GM19035 (cell line): ENCODE measurements around the gene MMUT.
"Not testable (repeated sequence)": the region's sequence is repeated elsewhere in the genome, so short reads cannot be mapped to it uniquely, and the experiment has no call there.

ENCODE experiments used
- ATAC-seq: cut with Tn5 transposase; IDR thresholded peaks from one replicate; pipeline ENCODE4 v1.9.1; 2021; ENCODE audit not compliant: unreplicated experiment

Gene MMUT

DNA sequence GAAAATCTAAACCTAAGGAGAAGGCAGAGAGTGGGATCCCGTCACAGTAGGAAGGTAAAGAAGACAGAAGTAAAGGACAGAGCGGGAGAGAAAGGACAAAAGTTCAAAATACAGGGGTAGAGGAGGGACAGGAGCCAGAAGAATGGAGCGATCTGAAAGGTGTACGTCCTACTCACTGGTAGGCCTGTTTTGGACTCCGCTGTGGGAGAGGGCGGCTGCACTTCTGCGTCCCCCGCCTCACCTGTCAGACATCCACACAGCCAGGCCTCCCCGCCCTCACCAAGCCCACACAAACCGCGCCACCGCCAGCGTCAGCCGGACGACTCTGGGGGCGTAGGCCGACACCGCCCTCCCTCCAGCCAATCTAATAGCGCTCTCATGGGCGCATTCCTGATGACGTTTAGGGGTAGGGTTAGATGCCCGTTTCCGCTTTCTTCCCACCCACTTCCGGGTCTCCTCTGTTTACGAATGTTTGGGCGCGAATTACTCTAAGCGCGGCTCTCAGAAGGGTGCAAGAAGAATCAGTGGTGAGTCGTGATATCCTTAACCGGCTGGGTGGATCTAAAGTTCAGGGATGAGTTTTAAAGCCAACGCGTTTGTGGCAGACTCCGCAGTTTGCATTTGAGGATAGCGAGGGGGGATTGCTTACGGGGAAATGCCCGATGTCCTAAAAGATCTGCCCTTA is at the start of gene MMUT, which contains the start of gene CENPQ:
Gene MMUT (minus strand): TSS at position 327 of the 685 bp plus-strand sequence. CDS start 3,787 bp downstream, outside the sequence.
Gene CENPQ (plus strand): TSS at position 444 of the 685 bp plus-strand sequence. CDS start 6,807 bp downstream, outside the sequence.
- ATAC-seq, result peak; percentile 99

DNA sequence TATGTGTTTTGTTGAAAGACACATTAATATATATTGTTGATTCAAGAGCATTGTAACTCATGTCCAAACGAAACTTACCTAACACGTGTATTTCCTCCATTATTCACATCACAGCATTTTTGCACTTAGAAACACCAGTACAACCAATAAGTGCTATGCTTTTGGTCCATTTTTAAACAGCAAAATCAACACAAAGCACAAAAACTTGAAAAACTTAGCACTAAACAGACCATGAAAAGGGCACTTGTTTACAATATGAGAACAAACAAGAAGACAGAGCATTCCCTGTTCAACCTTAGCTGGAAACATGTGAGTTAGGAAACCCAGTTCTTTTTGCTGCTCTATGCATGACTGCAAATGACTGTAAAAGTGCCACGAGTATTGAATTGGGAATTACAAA is 46.3 kb upstream of the MMUT start:
- ATAC-seq, result no peak

DNA sequence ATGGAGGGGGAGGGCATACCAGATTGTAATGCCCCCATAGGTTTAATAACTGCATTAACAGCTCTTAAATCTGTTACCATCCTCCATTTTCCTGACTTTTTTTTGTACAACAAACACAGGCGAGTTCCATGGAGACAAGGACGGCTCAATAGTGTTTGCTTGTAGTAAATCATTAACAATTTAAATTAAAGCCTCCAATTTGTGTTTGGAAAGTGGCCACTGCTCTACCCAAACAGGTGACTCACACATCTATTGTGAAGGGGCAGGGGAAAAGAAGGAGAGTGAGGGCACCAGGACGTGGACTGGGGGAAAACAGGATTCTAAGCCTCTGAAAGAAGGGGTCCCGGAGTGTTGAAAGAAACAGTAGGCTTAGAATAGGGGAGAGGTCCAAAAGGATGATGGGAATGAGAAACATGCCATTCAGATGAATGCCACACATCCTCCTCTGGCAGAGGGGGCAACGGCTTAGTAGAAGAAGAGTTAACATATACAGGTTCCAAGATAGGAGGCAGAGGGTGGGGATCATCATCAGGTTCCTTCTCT is 43.6 kb upstream of the MMUT start:
- ATAC-seq, result no peak

DNA sequence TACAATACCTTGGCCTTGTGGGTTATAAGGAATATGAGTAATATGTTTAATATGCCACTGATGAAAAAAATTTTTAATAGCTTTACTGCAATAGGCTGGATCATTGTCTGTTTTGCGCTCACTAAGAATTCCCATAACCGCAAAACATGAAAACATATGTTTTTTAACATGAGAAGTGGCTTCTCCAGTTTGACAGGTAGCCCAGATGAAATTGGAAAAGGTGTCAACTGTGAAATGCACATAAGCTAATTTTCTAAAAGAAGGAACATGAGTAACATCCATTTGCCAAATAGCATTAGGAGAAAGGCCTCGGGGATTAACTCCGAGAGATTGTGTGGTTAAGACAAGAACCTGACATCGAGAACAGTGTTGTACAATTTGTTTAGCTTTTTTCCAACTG is 41.6 kb upstream of the MMUT start:
- no peak for ATAC-seq

DNA sequence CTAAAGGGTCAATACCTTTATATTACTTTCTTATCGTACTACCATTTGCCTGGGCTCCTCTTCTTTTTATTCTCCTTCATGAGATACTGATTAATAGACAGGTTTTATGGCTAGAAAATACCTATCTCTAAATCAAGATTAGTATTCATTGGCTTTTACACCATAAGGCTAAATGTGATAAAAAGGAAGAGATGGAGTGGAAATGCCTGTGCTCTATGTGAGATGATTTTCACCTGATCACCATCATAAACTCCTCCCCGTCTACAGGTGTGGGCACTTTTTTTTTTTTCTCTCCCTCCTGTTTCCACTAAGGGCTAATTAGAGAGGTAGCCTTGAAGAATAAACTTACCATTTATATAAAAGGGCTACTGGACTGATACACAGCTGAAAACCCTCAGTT is 36.6 kb upstream of the MMUT start, which contains the start of gene GLYATL3:
Gene GLYATL3 (plus strand): TSS at position 301 of the 400 bp plus-strand sequence. CDS start 12,068 bp downstream, outside the sequence.
- ATAC-seq, result no peak

DNA sequence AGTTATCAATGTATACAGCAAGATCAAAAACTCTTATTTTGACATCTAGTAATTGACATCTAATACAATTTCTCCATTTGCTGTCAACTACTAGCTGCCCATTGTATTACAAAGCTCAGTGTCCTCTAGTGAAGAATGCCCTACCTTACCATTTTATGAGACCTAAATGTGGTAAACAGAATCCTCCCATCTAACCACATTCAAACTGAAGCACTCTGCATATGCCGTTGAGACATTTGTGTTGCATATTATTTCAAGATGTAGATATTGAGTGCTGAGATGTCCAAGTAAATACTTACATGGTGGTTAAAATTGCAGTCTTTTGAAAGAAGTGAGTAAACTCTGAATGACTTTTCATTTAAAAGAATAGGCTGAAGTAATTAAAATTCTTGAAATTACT is 36.1 kb upstream of the MMUT start:
- ATAC-seq, result no peak

DNA sequence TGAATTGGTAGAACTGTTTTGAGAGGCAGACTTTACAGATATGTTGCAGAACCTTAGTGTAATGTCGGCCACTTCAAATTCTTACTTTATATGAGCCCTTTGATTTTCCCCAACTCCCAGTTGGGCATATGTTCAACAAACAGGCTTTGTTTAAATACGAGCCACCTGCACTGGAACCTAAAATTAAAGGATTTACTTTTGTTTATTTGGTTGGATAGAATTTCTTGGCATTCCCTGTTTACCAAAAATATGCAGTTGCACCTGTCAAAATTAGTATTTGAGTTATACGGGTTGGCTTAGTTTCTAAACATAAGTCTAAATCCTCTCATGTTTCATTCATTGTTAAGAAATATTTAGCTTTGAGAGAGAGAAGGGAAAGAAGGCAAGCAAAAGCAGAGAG is 34.3 kb upstream of the MMUT start:
- ATAC-seq, result no peak

DNA sequence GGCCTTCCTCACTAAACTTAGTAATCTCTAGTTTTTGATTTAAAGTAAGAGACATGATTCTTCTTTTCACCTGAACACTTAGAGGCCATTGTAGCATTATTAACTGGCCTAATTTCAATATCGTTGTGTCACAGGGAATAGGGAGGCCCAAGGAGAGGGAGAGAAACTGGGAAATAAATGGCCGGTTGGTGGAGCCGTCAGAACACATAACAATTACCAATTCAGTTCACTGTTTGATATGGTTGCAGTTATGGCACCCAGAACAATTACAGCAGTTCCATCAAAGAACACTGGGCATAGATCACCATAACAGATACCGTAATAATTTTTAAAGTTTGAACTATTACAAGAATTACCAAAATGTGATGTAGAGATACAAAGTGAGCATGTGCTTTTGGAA is 27.6 kb upstream of the MMUT start:
- ATAC-seq, result no peak

DNA sequence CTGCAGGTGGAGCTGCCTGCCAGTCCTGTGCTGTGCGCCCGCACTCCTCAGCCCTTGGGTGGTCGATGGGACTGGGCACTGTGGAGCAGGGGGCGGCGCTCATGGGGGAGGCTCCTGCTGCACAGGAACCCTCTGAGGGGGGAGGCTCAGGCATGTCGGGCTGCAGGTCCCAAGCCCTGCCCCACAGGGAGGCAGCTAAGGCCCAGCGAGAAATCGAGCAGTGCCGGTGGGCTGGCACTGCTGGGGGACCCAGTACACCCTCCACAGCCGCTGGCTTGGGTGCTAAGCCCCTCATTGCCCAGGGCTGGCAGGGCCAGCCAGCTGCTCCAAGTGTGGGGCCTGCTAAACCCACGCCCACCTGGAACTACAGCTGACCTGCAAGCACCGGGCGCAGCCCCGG is 20.3 kb upstream of the MMUT start:
- not testable (repeated sequence) for ATAC-seq

DNA sequence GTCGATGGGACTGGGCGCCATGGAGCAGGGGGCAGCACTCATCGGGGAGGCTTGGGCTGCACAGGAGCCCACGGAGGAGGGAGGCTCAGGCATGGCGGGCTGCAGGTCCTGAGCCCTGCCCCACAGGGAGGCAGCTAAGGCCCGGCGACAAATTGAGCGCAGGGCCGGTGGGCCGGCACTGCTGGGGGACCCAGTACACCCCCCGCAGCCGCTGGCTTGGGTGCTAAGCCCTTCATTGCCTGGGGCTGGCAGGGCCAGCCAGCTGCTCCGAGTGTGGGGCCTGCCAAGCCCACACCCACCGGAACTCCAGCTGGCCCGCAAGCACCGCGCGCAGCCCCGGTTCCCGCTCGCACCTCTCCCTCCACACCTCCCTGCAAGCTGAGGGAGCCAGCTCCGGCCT is 18.8 kb upstream of the MMUT start:
- not testable (repeated sequence) for ATAC-seq

DNA sequence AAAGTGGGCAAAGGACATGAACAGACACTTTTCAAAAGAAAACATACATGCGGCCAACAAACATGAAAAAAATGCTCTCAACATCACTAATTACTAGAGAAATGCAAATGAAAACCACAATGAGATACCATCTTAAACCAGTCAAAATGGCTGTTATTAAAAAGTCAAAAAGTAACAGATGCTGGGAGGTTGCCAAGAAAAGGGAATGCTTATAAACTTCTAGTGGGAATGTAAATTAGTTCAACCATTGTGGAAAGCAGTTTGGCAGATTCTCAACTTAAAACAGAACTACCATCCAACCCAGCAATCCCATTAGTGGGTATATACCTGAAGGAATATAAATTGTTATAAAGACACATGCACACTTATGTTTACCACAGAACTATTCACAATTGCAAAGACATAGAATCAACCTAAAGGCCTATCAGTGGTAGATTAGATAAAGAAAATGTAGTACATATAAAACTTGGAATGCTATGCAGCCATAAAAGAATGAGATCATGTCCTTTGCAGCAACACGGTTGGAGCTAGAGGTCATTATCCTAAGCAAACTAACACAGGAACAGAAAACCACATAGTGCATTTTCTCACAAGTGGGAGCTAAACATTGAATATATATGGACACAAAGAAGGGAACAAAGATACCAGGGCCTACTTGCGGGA is 16.4 kb upstream of the MMUT start:
- no peak for ATAC-seq

DNA sequence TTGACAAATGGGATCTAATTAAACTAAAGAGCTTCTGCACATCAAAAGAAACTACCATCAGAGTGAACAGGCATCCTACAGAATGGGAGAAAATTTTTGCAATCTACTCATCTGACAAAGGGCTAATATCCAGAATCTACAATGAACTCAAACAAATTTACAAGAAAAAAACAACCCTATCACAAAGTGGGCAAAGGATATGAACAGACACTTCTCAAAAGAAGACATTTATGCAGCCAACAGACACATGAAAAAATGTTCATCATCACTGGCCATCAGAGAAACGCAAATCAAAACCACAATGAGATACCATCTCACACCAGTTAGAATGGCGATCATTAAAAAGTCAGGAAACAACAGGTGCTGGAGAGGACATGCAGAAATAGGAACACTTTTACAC is 13.5 kb upstream of the MMUT start:
- not testable (repeated sequence) for ATAC-seq

DNA sequence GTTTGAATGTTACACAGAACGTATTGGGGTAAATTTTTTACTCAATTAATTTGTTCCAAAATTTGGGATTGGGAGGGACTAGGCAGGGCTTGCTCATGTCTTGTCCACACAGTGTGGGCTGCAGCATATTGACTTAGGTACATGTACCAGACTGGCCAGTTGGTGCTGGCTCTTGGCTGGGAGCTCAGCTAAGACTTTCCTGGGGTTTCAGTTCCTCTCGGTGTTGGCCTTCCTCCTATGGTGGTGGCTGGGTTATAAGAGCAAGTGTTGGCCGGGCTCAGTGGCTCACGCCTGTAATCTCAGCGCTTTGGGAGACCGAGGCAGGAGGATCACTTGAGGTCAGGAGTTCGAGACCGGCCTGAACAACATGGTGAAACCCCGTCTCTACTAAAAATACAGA is 5.0 kb upstream of the MMUT start:
- no peak for ATAC-seq

DNA sequence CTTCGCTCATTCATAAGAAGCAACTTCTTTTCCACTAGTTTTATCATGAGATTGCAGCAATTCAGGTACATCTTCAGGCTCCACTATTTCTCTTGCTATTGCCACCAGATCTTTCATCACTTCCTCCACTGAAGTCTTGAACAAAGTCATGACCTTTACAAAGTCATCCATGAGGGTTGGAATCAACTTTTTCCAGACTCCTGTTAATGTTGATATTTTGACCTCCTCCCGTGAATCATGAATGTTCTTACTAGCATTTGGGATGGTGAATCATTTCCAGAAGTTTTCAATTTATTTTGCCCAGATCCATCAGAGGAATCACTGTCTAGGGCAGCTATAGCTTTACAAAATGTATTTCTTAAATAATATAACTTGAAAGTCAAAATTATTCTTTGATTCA is 1.6 kb upstream of the MMUT start:
- ATAC-seq, result no peak

DNA sequence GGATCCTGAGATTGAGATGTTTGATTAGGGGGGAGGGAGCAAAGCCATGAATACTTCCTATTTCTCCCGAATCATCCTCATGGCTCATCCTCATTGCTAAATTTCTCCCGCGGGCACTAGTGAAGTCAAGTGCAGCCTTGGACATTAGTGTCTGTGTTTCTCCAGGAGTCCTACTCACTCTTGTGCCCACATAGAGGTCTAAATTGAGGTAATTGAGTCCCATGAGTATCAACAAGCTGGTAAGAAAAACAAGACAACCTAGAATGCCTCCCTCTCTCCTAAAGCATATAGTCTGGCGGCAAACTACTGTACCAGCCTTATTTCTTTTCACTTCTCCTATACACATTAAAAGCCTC is 537 bp upstream of the MMUT start:
- peak; percentile 5 for ATAC-seq

DNA sequence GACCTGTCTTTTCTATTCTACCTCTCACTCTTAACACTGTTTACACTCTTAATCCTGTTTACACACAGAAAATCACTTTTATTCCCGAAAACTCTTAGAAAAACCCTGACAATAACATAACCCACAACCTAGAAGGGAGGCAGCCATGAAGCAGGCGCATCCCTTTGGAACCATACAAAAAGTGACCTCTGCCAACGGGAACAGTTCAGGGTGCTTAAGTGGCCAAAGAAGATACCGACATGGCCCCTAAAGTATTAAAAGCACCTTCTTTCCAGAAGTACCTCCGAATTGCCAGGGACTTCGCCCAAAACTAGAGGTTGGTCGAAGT is 490 bp downstream of the MMUT start:
- ATAC-seq, result peak; percentile 26

DNA sequence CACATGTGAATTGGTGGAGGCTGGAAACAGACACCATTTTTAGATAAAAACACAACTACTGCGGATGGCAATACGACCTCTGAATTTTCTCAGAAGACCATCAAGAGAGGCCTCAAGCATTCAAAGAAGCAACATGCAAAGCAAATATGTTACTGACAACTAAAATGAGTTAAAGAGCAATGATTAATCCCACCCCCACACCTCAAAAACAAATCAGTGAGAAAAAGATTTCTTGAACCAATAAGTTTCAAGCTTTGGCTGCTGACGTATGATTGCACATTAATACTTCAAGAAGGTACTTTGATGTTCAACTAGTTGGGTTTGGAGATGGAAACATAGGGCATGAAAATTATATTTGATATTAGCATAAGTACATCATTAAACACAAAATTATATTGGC is 982 bp downstream of the MMUT start:
- no peak for ATAC-seq

DNA sequence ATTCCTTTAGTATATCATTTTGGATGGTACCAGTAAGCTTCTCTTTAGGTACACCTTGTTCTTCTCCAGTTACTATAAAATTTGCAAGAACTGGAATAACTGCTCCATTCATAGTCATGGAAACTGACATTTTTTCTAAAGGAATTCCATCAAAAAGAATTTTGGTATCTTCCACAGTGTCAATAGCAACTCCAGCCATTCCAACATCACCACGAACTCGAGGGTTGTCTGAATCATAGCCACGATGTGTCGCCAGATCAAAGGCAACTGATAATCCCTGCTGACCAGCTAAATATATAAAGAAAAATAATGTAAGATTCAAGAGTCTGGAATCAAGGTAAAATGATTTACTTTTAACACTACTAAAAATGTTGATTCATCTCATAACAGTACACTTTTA is 5.3 kb downstream of the MMUT start:
- no peak for ATAC-seq

DNA sequence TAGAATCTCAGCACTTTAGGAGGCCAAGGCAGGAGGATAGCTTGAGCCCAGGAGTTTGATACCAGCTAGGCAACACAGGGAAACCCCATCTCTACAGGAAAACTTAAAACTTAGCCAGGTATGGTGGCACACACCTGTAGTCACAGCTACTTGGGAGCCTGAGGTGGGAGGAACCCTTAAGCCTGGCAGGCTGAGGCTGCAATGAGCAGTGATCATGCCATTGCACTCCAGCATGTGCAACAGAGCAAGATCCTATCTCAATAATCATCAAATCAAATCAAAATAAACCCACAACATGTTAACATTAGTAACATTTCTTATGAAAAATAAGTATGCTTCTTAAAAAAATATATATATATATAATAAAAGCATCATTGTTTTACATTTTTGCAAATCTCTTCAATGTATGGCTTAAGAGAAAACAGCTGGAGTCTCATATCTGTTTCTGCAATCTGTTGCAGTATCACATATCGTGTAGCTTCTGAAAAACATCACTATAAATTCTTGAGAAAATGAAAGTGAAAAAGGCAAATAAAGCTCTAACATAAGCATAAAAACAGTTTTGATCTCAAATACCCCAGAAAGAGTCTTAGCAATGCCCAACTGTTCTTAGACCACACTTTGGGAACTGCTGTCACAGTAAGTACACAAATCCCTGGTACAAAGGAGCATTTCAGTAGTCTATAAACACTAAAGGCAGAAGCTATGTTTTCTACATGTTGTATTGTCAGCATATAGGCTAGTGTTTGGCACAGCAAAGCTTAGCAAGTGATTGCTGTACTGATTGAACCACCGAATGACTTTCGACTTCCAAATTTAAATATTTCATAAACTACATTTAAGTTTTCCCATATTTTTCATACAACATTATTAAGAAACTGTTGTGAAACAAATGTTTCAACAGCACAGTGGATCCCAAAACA is 8.0 kb downstream of the MMUT start:
- ATAC-seq, result peak; percentile 63

DNA sequence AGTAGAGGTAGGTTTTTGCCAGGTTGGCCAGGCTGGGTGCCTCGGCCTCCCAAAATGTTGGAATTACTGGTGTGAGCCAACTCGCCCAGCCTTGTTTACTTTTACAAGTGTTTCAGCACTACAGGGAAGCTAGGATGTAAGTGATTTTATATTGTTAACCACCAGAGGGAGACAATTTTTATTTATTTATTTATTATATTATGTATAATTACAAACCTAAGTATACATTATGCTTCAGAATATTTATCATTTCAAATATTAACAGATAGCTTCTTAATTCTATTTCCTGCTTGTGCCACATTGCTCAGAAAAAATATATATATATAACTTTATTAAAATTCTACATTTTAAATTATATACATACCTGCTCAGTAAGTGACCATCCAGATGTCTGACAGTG is 9.8 kb downstream of the MMUT start:
- ATAC-seq, result no peak

DNA sequence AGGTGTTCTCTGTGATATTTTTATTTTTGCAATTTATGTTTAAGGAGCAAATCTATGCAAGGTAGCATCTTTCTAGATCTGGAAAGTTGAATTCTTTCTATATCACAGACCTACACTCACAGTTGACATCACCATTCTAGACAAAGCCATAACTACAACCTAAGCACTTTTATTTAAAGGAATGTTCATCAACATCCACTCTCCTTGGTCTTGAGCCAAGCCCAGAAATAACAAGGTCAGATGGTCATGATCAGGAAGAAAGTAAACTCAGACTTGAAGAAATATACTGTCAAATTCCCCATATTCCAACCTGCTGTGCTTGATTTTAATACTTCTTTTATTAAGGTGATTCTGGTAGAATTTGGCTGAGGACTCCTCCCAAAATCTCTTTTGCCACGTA is 32.2 kb downstream of the MMUT start:
- no peak for ATAC-seq
